Stomach smooth muscle (tissue), 2 donors: Measurements from ENCODE around the gene IRAG1.

Experiments
- H3K27ac ChIP-seq: one replicate; pipeline ENCODE4 v1.7.0; 2013; ENCODE audit warnings: mild to moderate bottlenecking, low read length, inconsistent platforms
- H3K27me3 ChIP-seq, 2 donors: one replicate each; pipeline ENCODE4 v1.7.0; 2013; ENCODE audit warnings: low read length in 2 of 2; ENCODE audit not compliant: insufficient read depth in 2 of 2, control insufficient read depth in 1 of 2
- H3K36me3 ChIP-seq, 2 donors: one replicate each; pipeline ENCODE4 v1.7.0; 2013; ENCODE audit warnings: low read length in 2 of 2; ENCODE audit not compliant: control insufficient read depth in 2 of 2, insufficient read depth in 2 of 2
- H3K4me1 ChIP-seq: one replicate; pipeline ENCODE4 v1.7.0; 2013; ENCODE audit warnings: low read length; ENCODE audit not compliant: control insufficient read depth, insufficient read depth
- H3K4me3 ChIP-seq, 2 donors: one replicate each; pipeline ENCODE4 v1.7.0; 2013; ENCODE audit warnings: low read length in 2 of 2
- H3K9ac ChIP-seq, 2 donors: one replicate each; pipeline ENCODE4 v1.7.0; 2013; ENCODE audit warnings: low read length in 2 of 2, mild to moderate bottlenecking in 1 of 2
- H3K9me3 ChIP-seq, 2 donors: one replicate each; pipeline ENCODE4 v1.7.0; 2013; ENCODE audit warnings: low read length in 2 of 2; ENCODE audit not compliant: control insufficient read depth in 2 of 2
- donor health status: healthy.
- donor health status: Pancreatic carcinoma.

IRAG1 gene

GRCh38 chr11:10655227-10655626 is 38.3 kb downstream of the IRAG1 start:
- H3K9me3 ChIP-seq: no peaks in the 10 kb centered on the region
- peak overlapping the region; percentile 53 for H3K27ac ChIP-seq
- no peaks in the 10 kb centered on the region for H3K27me3 ChIP-seq
- no peak overlapping the region for H3K4me3 ChIP-seq
- H3K4me1 ChIP-seq: peaks cover 88% of the 10 kb centered on the region
- H3K9ac ChIP-seq: no peak overlapping the region
- H3K36me3 ChIP-seq: peaks cover 6% of the 10 kb centered on the region in 2 donors

- peaks cover 6% of the 10 kb centered on the region in 2 donors for H3K36me3 ChIP-seq
- H3K4me3 ChIP-seq: no peak overlapping the region
- no peaks in the 10 kb centered on the region for H3K9me3 ChIP-seq
- H3K4me1 ChIP-seq: peaks cover 84% of the 10 kb centered on the region
- no peaks in the 10 kb centered on the region for H3K27me3 ChIP-seq
- H3K9ac ChIP-seq: no peak overlapping the region
- H3K27ac ChIP-seq: peak overlapping the region; percentile 53
Measured at GRCh38 chr11:10654811-10655150, 38.8 kb downstream of the IRAG1 start.

DNA sequence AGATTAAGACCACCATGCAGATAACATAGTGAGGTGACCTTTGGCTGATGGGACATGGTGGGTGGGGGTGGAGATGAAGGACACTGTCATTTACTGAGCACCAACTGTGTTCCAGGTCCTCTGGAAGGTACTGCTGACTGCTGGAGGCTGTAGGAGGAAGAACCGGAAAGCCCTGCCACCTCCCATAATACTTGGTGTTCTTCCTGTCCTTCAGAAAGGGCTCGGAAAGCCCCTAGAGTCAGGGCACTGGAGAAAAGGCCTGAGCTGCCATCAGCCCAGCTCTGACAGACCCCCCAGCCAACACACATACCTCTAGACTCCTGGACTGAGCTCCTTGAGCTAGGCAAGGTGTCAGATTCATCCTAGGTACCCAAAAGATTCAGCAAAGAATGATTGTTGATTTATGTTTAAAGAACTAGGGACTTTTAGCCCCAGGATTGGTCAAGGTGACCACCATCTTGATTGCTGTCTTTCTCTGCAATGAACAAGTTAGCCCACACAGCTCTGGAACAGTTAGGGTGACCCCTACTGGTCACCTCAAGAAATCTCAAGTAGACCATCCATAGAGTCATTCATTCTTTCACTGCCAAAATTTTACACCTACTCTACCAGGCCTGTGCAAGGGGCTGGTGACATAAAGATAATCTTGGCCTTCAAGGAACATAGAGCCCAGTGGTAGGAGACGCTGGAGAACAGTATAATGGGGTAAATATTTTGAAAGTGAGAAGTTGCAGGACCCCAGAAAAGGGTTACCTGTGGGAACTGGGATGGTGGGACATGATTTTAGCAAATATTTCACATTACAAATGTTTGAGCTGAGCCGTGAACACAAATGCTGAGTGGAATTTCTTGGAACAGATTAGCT is 39.4 kb downstream of the IRAG1 start:
- peaks cover 6 to 9% of the 10 kb centered on the region in 2 donors for H3K36me3 ChIP-seq
- peak overlapping the region; percentile 53 for H3K27ac ChIP-seq
- H3K9me3 ChIP-seq: no peaks in the 10 kb centered on the region
- peaks cover 84% of the 10 kb centered on the region for H3K4me1 ChIP-seq
- no peak overlapping the region for H3K9ac ChIP-seq
- no peak overlapping the region for H3K4me3 ChIP-seq
- H3K27me3 ChIP-seq: no peaks in the 10 kb centered on the region

- no peak overlapping the region for H3K4me3 ChIP-seq
- peaks cover 11 to 14% of the 10 kb centered on the region in 2 donors for H3K36me3 ChIP-seq
- no peaks in the 10 kb centered on the region for H3K9me3 ChIP-seq
- peak overlapping the region; percentile 53 for H3K27ac ChIP-seq
- peaks cover 82% of the 10 kb centered on the region for H3K4me1 ChIP-seq
- no peaks in the 10 kb centered on the region for H3K27me3 ChIP-seq
- H3K9ac ChIP-seq: no peak overlapping the region
Measured at GRCh38 chr11:10653261-10653660, 40.3 kb downstream of the IRAG1 start.

DNA sequence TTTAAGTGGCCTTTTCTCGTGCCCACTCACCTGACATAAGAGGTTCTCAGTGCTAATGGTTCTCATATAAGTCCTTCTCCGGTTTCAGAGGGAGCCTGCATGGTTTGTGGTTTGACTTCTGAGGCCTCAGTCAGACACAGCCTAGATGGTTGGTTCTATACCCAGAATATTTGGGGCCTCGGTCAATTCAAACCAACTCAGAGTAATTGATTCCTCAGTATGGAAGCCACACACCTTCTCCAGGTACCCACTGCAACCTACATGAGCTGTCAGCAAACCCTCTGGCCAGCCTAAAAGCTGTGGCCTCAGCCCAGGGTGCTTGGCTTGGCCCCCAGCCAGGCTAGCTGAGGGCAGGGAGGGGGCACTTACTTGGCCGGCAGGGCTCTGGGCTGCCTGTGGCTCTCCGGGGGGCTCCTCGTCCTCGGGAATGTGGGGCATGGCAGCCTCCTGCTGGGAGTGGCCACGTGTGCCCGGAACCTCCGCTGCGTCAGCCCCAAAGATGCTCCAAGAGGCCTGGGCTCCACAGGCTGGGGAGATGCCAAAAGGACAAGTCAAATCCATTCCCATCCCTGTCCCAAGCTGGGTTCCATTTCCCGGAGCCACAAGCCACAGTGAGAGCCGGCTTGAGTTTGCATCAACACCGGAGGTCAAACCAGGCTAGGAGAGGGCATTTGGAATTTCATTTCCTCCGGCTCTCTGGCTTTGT is 41.7 kb downstream of the IRAG1 start:
- Histone ChIP-seq H3K36me3 (peaks cover 11 to 15% of the 10 kb centered on the region in 2 donors), H3K9me3 (no peaks in the 10 kb centered on the region), H3K27me3 (no peaks in the 10 kb centered on the region), H3K27ac (peak overlapping the region; percentile 11), H3K4me1 (peaks cover 74% of the 10 kb centered on the region), H3K9ac (no peak overlapping the region), H3K4me3 (peak overlapping the region in 1 of 2 donors; percentile 29)

GRCh38 chr11:10650630-10651029 is 42.9 kb downstream of the IRAG1 start:
- Histone ChIP-seq H3K9ac (no peak overlapping the region), H3K27ac (peak overlapping the region; percentile 31), H3K4me1 (peaks cover 72% of the 10 kb centered on the region)

DNA sequence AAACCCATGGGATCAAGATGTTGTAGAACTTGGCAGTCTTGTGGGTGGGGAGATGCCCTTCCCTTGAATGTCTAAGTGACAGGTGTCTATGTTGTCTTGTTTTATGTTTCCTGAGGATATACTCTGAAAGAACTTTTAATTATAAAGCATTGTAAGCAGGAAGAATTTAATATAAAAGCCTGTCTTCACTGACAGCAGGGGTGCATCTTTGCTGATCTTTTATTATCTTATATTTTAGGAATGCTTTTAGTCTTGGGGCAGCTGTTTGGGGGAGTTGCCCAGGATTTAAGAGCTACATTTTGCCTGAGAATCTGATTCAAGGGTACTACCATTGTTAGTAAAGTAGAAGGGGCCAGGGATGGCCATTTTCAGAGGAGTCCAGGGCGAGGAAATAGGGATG is 43.4 kb downstream of the IRAG1 start:
- Histone ChIP-seq H3K4me3 (no peak overlapping the region), H3K36me3 (peaks cover 11 to 15% of the 10 kb centered on the region in 2 donors), H3K27ac (peak overlapping the region; percentile 31), H3K27me3 (no peaks in the 10 kb centered on the region), H3K9ac (no peak overlapping the region), H3K4me1 (peaks cover 70% of the 10 kb centered on the region), H3K9me3 (no peaks in the 10 kb centered on the region)

More at GRCh38 chr11:10650630-10651029, 42.9 kb downstream of the IRAG1 start:
- H3K9me3 ChIP-seq: no peaks in the 10 kb centered on the region
- H3K36me3 ChIP-seq: peaks cover 11 to 15% of the 10 kb centered on the region in 2 donors
- no peak overlapping the region for H3K4me3 ChIP-seq
- no peaks in the 10 kb centered on the region for H3K27me3 ChIP-seq

DNA sequence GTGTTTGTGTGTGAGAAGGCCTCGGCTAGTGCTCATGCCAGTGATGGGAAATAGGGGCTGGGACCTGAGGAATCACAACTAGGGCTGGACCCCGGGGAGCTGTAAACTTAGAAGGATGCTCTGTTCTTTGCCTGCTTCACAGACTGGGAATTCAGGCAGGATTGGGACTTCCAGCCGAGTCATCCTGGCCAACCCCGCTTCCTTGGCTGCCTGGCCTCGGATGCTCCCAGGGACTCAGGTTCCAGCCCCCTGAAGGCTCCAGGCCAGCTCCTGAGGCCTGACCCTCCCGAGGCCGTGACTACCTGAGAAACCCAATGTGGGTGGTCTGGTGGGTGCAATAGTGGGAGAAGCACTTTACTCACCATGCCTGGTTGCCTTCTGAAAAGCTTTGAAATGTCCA is 44.7 kb downstream of the IRAG1 start:
- Histone ChIP-seq H3K27ac (peak overlapping the region; percentile 31), H3K4me3 (no peak overlapping the region)

GRCh38 chr11:10646681-10647355 is 46.7 kb downstream of the IRAG1 start:
- Histone ChIP-seq H3K36me3 (peaks cover 15% of the 10 kb centered on the region in 2 donors), H3K27me3 (no peaks in the 10 kb centered on the region), H3K4me1 (peaks cover 52% of the 10 kb centered on the region), H3K9ac (no peak overlapping the region), H3K27ac (peak overlapping the region; percentile 55), H3K9me3 (no peaks in the 10 kb centered on the region), H3K4me3 (no peak overlapping the region)

More for the DNA sequence above, 44.7 kb downstream of the IRAG1 start:
- Histone ChIP-seq H3K36me3 (peaks cover 15 to 16% of the 10 kb centered on the region in 2 donors), H3K9me3 (no peaks in the 10 kb centered on the region), H3K4me1 (peaks cover 59% of the 10 kb centered on the region), H3K9ac (no peak overlapping the region), H3K27me3 (no peaks in the 10 kb centered on the region)

DNA sequence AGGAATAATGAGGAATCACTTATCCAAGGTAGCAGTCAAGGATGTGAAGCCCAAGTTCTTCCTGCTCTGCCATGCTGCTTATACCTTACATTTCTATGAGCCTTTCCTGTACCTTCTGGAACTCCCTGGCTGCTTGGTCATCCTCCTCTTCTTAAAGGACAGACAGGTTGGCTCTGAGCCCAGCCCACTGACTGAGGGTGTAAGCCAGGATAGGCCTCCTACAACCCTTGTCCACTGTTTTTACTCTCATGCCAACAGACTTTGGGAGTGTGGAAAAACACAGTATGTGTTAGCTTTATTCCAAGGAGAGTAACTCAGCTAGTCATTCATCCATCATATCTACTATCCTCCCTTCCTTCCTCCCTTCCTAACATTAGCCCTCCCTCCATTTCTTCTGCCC is 47.5 kb downstream of the IRAG1 start:
- no peak overlapping the region for H3K9ac ChIP-seq
- peaks cover 56% of the 10 kb centered on the region for H3K4me1 ChIP-seq
- H3K27ac ChIP-seq: peak overlapping the region; percentile 55
- no peak overlapping the region for H3K4me3 ChIP-seq
- peaks cover 13 to 17% of the 10 kb centered on the region in 2 donors for H3K36me3 ChIP-seq
- H3K9me3 ChIP-seq: no peaks in the 10 kb centered on the region
- no peaks in the 10 kb centered on the region for H3K27me3 ChIP-seq
